ENCODE results near the gene HRH1.

Gene HRH1

DNA sequence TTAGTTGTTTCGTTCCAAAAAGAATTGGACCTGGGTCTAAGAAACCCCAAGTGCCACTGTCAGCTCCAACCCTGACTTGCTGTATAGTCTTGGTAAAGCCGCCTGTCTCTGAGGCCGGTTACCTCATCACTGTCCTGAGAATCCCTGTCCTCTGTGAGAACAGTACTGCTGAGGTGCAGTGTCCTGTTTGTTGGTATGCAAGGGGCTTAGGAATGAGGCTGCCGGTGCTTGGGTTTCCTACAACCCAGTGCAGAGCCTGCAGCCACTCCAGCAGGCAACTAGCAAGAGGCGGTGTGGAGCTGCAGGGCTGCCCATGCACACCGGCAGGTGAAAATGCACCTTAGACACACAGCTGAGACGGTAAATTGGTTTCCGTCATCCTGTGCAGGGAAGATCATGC lies 65.9 kb downstream of the HRH1 start:
- ChIA-PET CTCF (no interaction called here), POLR2A (no interaction called here)

DNA sequence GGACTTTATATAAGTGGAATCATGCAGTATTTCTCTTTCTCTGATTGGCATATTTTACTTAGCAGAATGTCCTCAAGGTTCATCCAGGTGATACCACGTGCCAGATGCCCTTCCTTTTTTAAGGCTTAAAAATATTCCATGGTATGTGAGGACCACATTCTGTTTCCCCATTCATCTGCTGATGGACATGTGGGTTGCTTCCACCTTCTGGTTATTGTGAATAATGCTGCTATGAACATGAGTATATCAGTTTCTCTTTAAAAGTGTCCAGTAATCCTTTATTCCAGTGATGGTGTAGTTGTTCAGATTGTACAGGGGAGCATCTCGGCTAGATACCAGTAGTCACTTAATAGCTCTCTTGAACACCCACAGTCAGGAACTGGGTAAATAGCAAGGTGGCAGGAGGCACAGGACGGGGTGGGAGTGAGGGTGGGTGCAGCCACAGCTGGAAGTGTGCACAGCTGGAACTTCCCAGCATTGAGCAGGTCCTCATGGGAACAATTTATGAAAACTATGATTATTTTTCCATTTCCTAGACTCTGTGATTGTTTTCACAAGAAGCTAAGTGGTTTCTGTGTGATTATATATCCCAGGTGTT lies 67.6 kb downstream of the HRH1 start:
- ChIA-PET POLR2A (no interaction called here), CTCF (interaction anchor here (0.5 kb wide), 1 partner anchor 159 kb away, joined by 5 read pairs; no protein-coding TSS in a partner anchor)
- DNase-seq (ENCODE audit: extremely low spot score): no peak
- TF ChIP-seq BHLHE40 (IDR thresholded peaks at IDR 0.05; ENCODE audit: borderline replicate concordance): no peak
- no peak for TF ChIP-seq L3MBTL2 (conservative IDR thresholded peaks at IDR 0.05)
- no peak for TF ChIP-seq SP1 (IDR thresholded peaks at IDR 0.05)
- TF ChIP-seq FOXA1 (IDR thresholded peaks at IDR 0.05): no peak
- no peak for TF ChIP-seq FOXK2 (IDR thresholded peaks at IDR 0.05)
- no peak for TF ChIP-seq LEF1 (IDR thresholded peaks at IDR 0.05; ENCODE audit: borderline replicate concordance)
- TF ChIP-seq ELF4 (IDR thresholded peaks at IDR 0.05): no peak
- no peak for TF ChIP-seq CTBP1 (IDR thresholded peaks at IDR 0.05; ENCODE audit: borderline replicate concordance)
- no peak for TF ChIP-seq FOXM1 (IDR thresholded peaks at IDR 0.05; ENCODE audit: borderline replicate concordance)
- no peak for TF ChIP-seq ZNF384 (IDR thresholded peaks at IDR 0.05)
- TF ChIP-seq TARDBP (IDR thresholded peaks at IDR 0.05): no peak
- TF ChIP-seq NFRKB (IDR thresholded peaks at IDR 0.05): no peak
- TF ChIP-seq SUZ12 (IDR thresholded peaks at IDR 0.05): no peak
- TF ChIP-seq, protein P1, sequence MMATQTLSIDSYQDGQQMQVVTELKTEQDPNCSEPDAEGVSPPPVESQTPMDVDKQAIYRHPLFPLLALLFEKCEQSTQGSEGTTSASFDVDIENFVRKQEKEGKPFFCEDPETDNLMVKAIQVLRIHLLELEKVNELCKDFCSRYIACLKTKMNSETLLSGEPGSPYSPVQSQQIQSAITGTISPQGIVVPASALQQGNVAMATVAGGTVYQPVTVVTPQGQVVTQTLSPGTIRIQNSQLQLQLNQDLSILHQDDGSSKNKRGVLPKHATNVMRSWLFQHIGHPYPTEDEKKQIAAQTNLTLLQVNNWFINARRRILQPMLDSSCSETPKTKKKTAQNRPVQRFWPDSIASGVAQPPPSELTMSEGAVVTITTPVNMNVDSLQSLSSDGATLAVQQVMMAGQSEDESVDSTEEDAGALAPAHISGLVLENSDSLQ (IDR thresholded peaks at IDR 0.05): no peak
- no peak for TF ChIP-seq ARNT (IDR thresholded peaks at IDR 0.05)
- TF ChIP-seq HDGF (IDR thresholded peaks at IDR 0.05; ENCODE audit: borderline replicate concordance): no peak

More for the DNA sequence above, 65.9 kb downstream of the HRH1 start:
- DNase-seq (ENCODE audit: extremely low spot score): no peak
- TF ChIP-seq CTBP1 (IDR thresholded peaks at IDR 0.05; ENCODE audit: borderline replicate concordance) (no peak), NFRKB (IDR thresholded peaks at IDR 0.05) (no peak), LEF1 (IDR thresholded peaks at IDR 0.05; ENCODE audit: borderline replicate concordance) (no peak), ELF4 (IDR thresholded peaks at IDR 0.05) (no peak), TARDBP (IDR thresholded peaks at IDR 0.05) (no peak), HDGF (IDR thresholded peaks at IDR 0.05; ENCODE audit: borderline replicate concordance) (no peak), ZNF384 (IDR thresholded peaks at IDR 0.05) (no peak), FOXM1 (IDR thresholded peaks at IDR 0.05; ENCODE audit: borderline replicate concordance) (no peak), SUZ12 (IDR thresholded peaks at IDR 0.05) (no peak), FOXK2 (IDR thresholded peaks at IDR 0.05) (no peak), BHLHE40 (IDR thresholded peaks at IDR 0.05; ENCODE audit: borderline replicate concordance) (no peak), SP1 (IDR thresholded peaks at IDR 0.05) (no peak), ARNT (IDR thresholded peaks at IDR 0.05) (no peak), L3MBTL2 (conservative IDR thresholded peaks at IDR 0.05) (no peak), FOXA1 (IDR thresholded peaks at IDR 0.05) (no peak)
- TF ChIP-seq, protein P1 (IDR thresholded peaks at IDR 0.05): no peak

DNA sequence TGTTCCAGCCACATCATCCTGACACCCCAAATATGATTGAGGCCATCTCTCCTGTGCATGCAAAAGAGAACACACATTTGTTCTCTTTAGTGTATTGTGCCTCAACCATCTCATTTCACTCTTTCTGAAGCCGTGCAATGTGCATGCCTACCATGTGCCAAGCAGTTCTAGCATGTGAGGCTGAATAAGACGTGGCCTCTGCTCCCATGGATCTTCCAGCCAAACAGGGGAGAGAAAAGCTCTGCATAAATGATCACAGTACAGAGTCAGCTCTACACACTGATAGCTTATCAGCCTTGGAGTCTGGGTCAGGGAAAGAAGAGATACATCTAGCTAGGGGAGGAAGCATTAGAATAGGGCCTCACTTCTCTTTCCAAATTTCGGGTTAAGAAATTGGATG lies 69.7 kb downstream of the HRH1 start:
- DNase-seq (ENCODE audit: extremely low spot score): no peak
- POLR2A ChIA-PET: no interaction called here
- CTCF ChIA-PET: interaction anchor here (0.5 kb wide), 1 partner anchor 18 kb away, joined by 3 read pairs; no protein-coding TSS in a partner anchor
- no peak for TF ChIP-seq ELF4 (IDR thresholded peaks at IDR 0.05)
- TF ChIP-seq FOXA1 (IDR thresholded peaks at IDR 0.05): no peak
- TF ChIP-seq, protein P1 (IDR thresholded peaks at IDR 0.05): no peak
- no peak for TF ChIP-seq BHLHE40 (IDR thresholded peaks at IDR 0.05; ENCODE audit: borderline replicate concordance)
- TF ChIP-seq CTBP1 (IDR thresholded peaks at IDR 0.05; ENCODE audit: borderline replicate concordance): no peak
- no peak for TF ChIP-seq SP1 (IDR thresholded peaks at IDR 0.05)
- no peak for TF ChIP-seq ARNT (IDR thresholded peaks at IDR 0.05)
- no peak for TF ChIP-seq SUZ12 (IDR thresholded peaks at IDR 0.05)
- no peak for TF ChIP-seq L3MBTL2 (conservative IDR thresholded peaks at IDR 0.05)
- TF ChIP-seq NFRKB (IDR thresholded peaks at IDR 0.05): no peak
- TF ChIP-seq TARDBP (IDR thresholded peaks at IDR 0.05): no peak
- no peak for TF ChIP-seq LEF1 (IDR thresholded peaks at IDR 0.05; ENCODE audit: borderline replicate concordance)
- TF ChIP-seq FOXK2 (IDR thresholded peaks at IDR 0.05): no peak
- no peak for TF ChIP-seq HDGF (IDR thresholded peaks at IDR 0.05; ENCODE audit: borderline replicate concordance)

DNA sequence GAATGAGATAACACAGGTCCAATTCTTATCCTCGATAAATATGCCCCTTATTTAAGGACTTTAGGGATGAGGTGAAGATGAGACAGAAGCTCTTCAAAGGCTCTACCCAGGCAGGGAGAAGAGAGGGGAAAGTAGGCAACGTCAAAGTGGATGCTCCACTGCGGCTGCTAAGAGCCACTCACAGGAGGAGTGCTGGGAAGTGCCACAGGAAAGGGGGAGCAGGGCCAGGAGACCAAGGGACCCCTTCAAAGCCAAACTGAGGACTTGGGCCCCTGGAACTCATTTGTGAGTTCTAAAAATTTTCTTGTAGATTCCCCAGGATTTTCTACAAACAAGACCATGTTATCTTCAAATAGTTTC lies 70.6 kb downstream of the HRH1 start:
- TF ChIP-seq NFRKB (IDR thresholded peaks at IDR 0.05) (no peak), HDGF (IDR thresholded peaks at IDR 0.05; ENCODE audit: borderline replicate concordance) (no peak), BHLHE40 (IDR thresholded peaks at IDR 0.05; ENCODE audit: borderline replicate concordance) (no peak), LEF1 (IDR thresholded peaks at IDR 0.05; ENCODE audit: borderline replicate concordance) (no peak), SUZ12 (IDR thresholded peaks at IDR 0.05) (no peak), ELF4 (IDR thresholded peaks at IDR 0.05) (no peak), FOXM1 (IDR thresholded peaks at IDR 0.05; ENCODE audit: borderline replicate concordance) (no peak), FOXK2 (IDR thresholded peaks at IDR 0.05) (no peak), TARDBP (IDR thresholded peaks at IDR 0.05) (no peak), FOXA1 (IDR thresholded peaks at IDR 0.05) (no peak), SP1 (IDR thresholded peaks at IDR 0.05) (no peak), CTBP1 (IDR thresholded peaks at IDR 0.05; ENCODE audit: borderline replicate concordance) (no peak), ARNT (IDR thresholded peaks at IDR 0.05) (no peak), L3MBTL2 (conservative IDR thresholded peaks at IDR 0.05) (no peak), ZNF384 (IDR thresholded peaks at IDR 0.05) (no peak)
- TF ChIP-seq, protein P1 (IDR thresholded peaks at IDR 0.05): no peak
- DNase-seq (ENCODE audit: extremely low spot score): no peak
- CTCF ChIA-PET: no interaction called here
- POLR2A ChIA-PET: no interaction called here

DNA sequence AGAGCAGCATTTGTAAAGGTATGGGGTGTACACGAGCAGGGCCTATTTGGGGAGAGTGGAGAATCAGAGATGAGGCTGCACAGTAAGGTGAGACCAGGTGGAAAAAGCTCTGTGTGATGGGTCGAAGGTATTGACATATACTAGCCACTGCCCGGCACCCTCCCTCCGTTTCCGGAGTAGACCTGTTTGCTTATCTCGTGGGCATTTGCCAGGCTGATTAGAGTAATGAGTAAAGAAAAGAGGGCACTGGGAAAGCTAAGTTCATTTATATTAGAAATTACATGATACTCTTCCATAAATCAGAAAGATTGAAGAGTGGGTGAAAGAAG lies 71.7 kb downstream of the HRH1 start:
- no peak for DNase-seq (ENCODE audit: extremely low spot score)
- CTCF ChIA-PET: no interaction called here
- TF ChIP-seq ZNF384 (IDR thresholded peaks at IDR 0.05): no peak
- no peak for TF ChIP-seq FOXM1 (IDR thresholded peaks at IDR 0.05; ENCODE audit: borderline replicate concordance)
- TF ChIP-seq BHLHE40 (IDR thresholded peaks at IDR 0.05; ENCODE audit: borderline replicate concordance): no peak
- TF ChIP-seq, protein P1 (IDR thresholded peaks at IDR 0.05): no peak
- TF ChIP-seq FOXA1 (IDR thresholded peaks at IDR 0.05): no peak
- TF ChIP-seq LEF1 (IDR thresholded peaks at IDR 0.05; ENCODE audit: borderline replicate concordance): no peak
- no peak for TF ChIP-seq NFRKB (IDR thresholded peaks at IDR 0.05)
- TF ChIP-seq L3MBTL2 (conservative IDR thresholded peaks at IDR 0.05): no peak
- TF ChIP-seq HDGF (IDR thresholded peaks at IDR 0.05; ENCODE audit: borderline replicate concordance): no peak
- no peak for TF ChIP-seq ARNT (IDR thresholded peaks at IDR 0.05)
- TF ChIP-seq ELF4 (IDR thresholded peaks at IDR 0.05): no peak
- no peak for TF ChIP-seq SUZ12 (IDR thresholded peaks at IDR 0.05)
- TF ChIP-seq SP1 (IDR thresholded peaks at IDR 0.05): no peak
- TF ChIP-seq FOXK2 (IDR thresholded peaks at IDR 0.05): no peak
- TF ChIP-seq TARDBP (IDR thresholded peaks at IDR 0.05): no peak
- POLR2A ChIA-PET: no interaction called here

Measured in HEK293T (cell line).